HEK293 (cell line): Measurements from ENCODE around the gene MPPED2.

Source experiments
- CTCF ChIP-seq: fragments of 450-650 bp; formaldehyde crosslinking; IDR thresholded peaks from 2 replicates; pipeline ENCODE4 v1.5.1; 2016; ENCODE audit warnings: missing biosample characterization, missing genetic modification characterization
- ZBTB10 ChIP-seq: fragments of 450-650 bp; formaldehyde crosslinking; IDR thresholded peaks from 2 replicates; pipeline ENCODE4 v1.5.1; 2016; ENCODE audit warnings: missing biosample characterization, missing genetic modification characterization
- ZSCAN5A ChIP-seq: fragments of 450-650 bp; formaldehyde crosslinking; IDR thresholded peaks from 2 replicates; pipeline ENCODE4 v1.5.1; 2016; ENCODE audit warnings: missing biosample characterization, missing genetic modification characterization

GRCh38 chr11:30481796-30482195, 104.4 kb downstream of the MPPED2 start:
- TF ChIP-seq ZSCAN5A (tag by site-specific recombination), result no peak
- TF ChIP-seq CTCF (tag by site-specific recombination), result no peak
- TF ChIP-seq ZBTB10 (tag by site-specific recombination), result no peak
